Testis (tissue), 3 donors: Measurements from ENCODE around the gene HOXB4. TPM values are rescaled to one million over a fixed set of nuclear protein-coding genes. Genes with fewer than 3 reads are reported as not detected.

ENCODE experiments used
- DNase-seq: peaks from one replicate; pipeline ENCODE4 v3.0.0-alpha.2; 2019
- H3K27ac ChIP-seq, 2 donors: fragments of 200-600 bp; sonication (generic); one replicate each; pipeline ENCODE4 v1.5.1; 2019
- H3K27me3 ChIP-seq: fragments of 200-600 bp; sonication (generic); one replicate; pipeline ENCODE4 v1.5.1; 2019
- H3K36me3 ChIP-seq: fragments of 200-600 bp; sonication (generic); one replicate; pipeline ENCODE4 v1.5.1; 2017; ENCODE audit warnings: low read depth; ENCODE audit errors: missing control alignments
- H3K4me1 ChIP-seq: fragments of 200-600 bp; sonication (generic); one replicate; pipeline ENCODE4 v1.5.1; 2019
- H3K4me3 ChIP-seq, 2 donors: fragments of 200-600 bp; sonication (generic); one replicate each; pipeline ENCODE4 v1.5.1; 2017 to 2019
- H3K9me3 ChIP-seq: fragments of 200-600 bp; sonication (generic); one replicate; pipeline ENCODE4 v1.5.1; 2017
- CTCF ChIP-seq, 3 experiments: fragments of 450-650 bp in 2 of 3; fragments of 200-600 bp in 1 of 3; sonication (generic) in 1 of 3; IDR thresholded peaks; one replicate each; pipeline ENCODE4 v1.5.1; 2016 to 2019; ENCODE audit warnings: antibody characterized with exemption in 3 of 3, mild to moderate bottlenecking in 2 of 3, moderate library complexity in 1 of 3
- POLR2A ChIP-seq: fragments of 450-650 bp; IDR thresholded peaks from one replicate; pipeline ENCODE4 v1.6.1; 2017; ENCODE audit warnings: antibody characterized with exemption, mild to moderate bottlenecking, moderate library complexity
- WGBS, 2 donors: methylation state at CpG; one replicate each; pipeline ENCODE4 v1.1.5; 2018; 5-methylcytosine and 5-hydroxymethylcytosine counted together
- intact Hi-C: fragments of 100-400 bp; cut with DNase I; formaldehyde crosslinking; loops from one replicate; pipeline ENCODE4 v1.15.1; 2023; ENCODE audit warnings: low total_unique reads
- polyA plus RNA-seq: library from polyadenylated mRNA; stranded (reverse); fragments of 350-450 nt; fragmentation: Illumina TruSeq; extraction: RNeasy Lipid Tissue Mini Kit (QIAGEN cat#74804); gene quantifications from one replicate; pipeline ENCODE4 v1.2.3, GENCODE V29; 2014; ENCODE audit warnings: low read depth, low replicate concordance; ENCODE audit not compliant: insufficient read depth
- total RNA-seq, 2 donors: library from RNA; depleted of rRNA; stranded (reverse); fragments of >200 nt; gene quantifications; one replicate each; pipeline ENCODE4 v1.2.3, GENCODE V29; 2016

Gene HOXB4
- total and polyA plus RNA-seq, 3 donors from 2014 or later: 1.6 to 1.8 (median 1.6) TPM

GRCh38 chr17:48569240-48569582 lies 8.9 kb downstream of the HOXB4 start:
- Histone ChIP-seq H3K27ac (no peak overlapping the region), H3K4me1 (no peaks in the 10 kb centered on the region), H3K36me3 (no peaks in the 10 kb centered on the region)

GRCh38 chr17:48568499-48569239 lies 9.5 kb downstream of the HOXB4 start:
- TF ChIP-seq POLR2A: no peak
- no peak for TF ChIP-seq CTCF (IDR thresholded peaks at IDR 0.05)
- no peak for DNase-seq
- Histone ChIP-seq H3K27ac (no peak overlapping the region), H3K4me3 (no peak overlapping the region), H3K4me1 (no peaks in the 10 kb centered on the region), H3K27me3 (no peaks in the 10 kb centered on the region), H3K36me3 (no peaks in the 10 kb centered on the region), H3K9me3 (no peaks in the 10 kb centered on the region)
- 18 to 33% methylated on average over 33 of the region's 33 CpGs for WGBS, 2 donors
- intact Hi-C loops: no loop called here

More at GRCh38 chr17:48569240-48569582, 8.9 kb downstream of the HOXB4 start:
- no peaks in the 10 kb centered on the region for H3K9me3 ChIP-seq
- H3K4me3 ChIP-seq: no peak overlapping the region
- H3K27me3 ChIP-seq: no peaks in the 10 kb centered on the region
- WGBS, 2 donors: 26 to 31% methylated on average over 3 of the region's 3 CpGs
- TF ChIP-seq POLR2A (no peak), CTCF (IDR thresholded peaks at IDR 0.05) (no peak)
- no peak for DNase-seq
- intact Hi-C loops: no loop called here

- 60% methylated on average over 2 of the region's 2 CpGs for WGBS, 2 donors
- Histone ChIP-seq H3K27me3 (no peaks in the 10 kb centered on the region), H3K27ac (no peak overlapping the region), H3K36me3 (no peaks in the 10 kb centered on the region), H3K4me3 (no peak overlapping the region), H3K9me3 (no peaks in the 10 kb centered on the region), H3K4me1 (no peaks in the 10 kb centered on the region)
- TF ChIP-seq POLR2A (no peak), CTCF (IDR thresholded peaks at IDR 0.05) (no peak)
- intact Hi-C loops: no loop called here
- DNase-seq: no peak
Measured at GRCh38 chr17:48567646-48568354, 10.3 kb downstream of the HOXB4 start.

GRCh38 chr17:48567209-48567608 lies 10.9 kb downstream of the HOXB4 start:
- intact Hi-C loops: no loop called here
- no peak for DNase-seq
- Histone ChIP-seq H3K36me3 (no peaks in the 10 kb centered on the region), H3K9me3 (no peaks in the 10 kb centered on the region), H3K4me3 (no peak overlapping the region), H3K27ac (no peak overlapping the region), H3K4me1 (no peaks in the 10 kb centered on the region), H3K27me3 (no peaks in the 10 kb centered on the region)
- WGBS, 2 donors: 63 to 83% methylated on average over 2 to 6 of the region's 6 CpGs
- no peak for TF ChIP-seq POLR2A
- no peak for TF ChIP-seq CTCF (IDR thresholded peaks at IDR 0.05)
